Activated CD4-positive, CD25-positive, alpha-beta regulatory T cell (primary cell): ENCODE data around the gene DLX2.

Source experiments
- DNase-seq, 4 experiments: peaks; one replicate each; lab custom pipeline; 2025; lab: John Stamatoyannopoulos, UW

Gene DLX2

GRCh38 chr2:172053486-172053885 lies 49.2 kb downstream of the DLX2 start:
- DNase-seq: no peak

GRCh38 chr2:172052000-172052983 lies 50.4 kb downstream of the DLX2 start:
- DNase-seq: no peak

DNA sequence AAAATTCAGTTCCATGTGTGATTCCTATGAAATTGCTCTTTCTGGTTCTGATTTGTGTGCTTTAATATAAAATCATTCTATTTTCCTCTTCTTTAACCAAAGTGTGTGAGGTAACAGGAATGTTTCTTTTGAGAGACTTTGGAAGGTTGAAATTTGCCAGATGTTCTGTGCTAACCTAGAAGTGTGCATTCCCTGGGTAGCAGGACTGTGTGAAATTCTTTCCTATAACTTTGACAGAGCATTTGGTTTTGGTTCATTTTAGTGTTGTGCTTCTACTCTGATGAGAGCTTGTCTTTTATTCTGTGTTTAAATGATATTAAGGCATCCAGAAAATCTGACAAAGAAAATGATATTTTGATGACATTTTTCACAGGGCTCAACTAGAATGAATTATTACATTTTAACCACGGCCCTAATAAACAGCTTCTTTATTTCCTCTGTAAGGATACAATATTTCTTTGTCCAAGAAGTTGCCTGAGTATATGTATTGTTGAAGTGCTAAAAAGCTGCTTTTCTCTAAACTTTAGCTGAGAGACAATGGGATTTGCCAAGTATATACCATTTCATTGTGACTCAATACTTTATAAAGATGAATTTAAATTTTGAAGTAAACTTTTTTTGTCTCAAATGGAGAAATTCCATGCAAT lies 52.1 kb downstream of the DLX2 start:
- no peak for DNase-seq

DNA sequence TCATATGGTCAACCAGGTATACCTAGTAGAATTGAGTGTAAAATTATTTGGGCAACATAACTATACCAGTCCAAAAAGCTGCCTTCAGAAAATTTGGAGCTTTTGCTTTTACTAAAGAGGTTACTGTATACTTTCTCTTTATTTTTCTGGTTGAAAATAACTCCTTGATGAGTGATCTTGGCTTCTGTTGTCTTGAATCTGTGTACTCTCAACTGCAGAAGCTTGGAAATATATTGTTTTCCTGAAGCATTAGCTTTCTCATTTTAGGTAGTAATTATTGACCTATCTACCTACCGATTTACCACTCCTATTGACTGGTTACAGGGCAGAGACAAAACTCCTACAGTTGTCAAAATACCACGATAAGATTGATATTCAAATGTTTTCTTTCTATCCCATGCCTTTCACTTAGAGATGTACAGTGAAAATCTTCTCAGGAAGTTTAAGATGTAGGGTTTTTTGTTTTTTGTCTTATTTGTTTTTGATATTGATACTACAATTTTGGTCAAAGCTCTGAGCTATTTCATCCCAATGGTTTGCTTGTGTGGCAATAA lies 53.1 kb downstream of the DLX2 start:
- DNase-seq: no peak
